Activated naive CD8-positive, alpha-beta T cell treated with anti-CD3 and anti-CD28 coated beads, Interleukin-2, amount 10 ng/mL, durations not matched to agents 7 days and 5 days (primary cell): ENCODE results near the gene LRRC32. TPM values are rescaled to one million over a fixed set of nuclear protein-coding genes. Genes with fewer than 3 reads are reported as not detected.
"Not testable (repeated sequence)": the region's sequence is repeated elsewhere in the genome, so short reads cannot be mapped to it uniquely, and the experiment has no call there.

Experiments used
- ATAC-seq: fragments of 150-1000 bp; cut with Tn5 transposase; one replicate; pipeline ENCODE4 v1.10.0; 2021; ENCODE audit warnings: low read depth, moderate library complexity
- POLR2A ChIA-PET: fragments of 350-600 bp; sonication (Branson Sonifier 250); formaldehyde crosslinking; loops from one replicate; lab custom pipeline; 2021; ENCODE audit warnings: antibody characterized with exemption; lab: Charles Lee
- DNase-seq: peaks from one replicate; pipeline ENCODE4 v3.0.0; 2021
- H3K27ac Mint-ChIP-seq: one replicate; pipeline ENCODE4 v1.8.0; 2022; ENCODE audit warnings: mild to moderate bottlenecking, mixed read lengths
- H3K27me3 Mint-ChIP-seq: one replicate; pipeline ENCODE4 v1.8.0; 2022; ENCODE audit warnings: mild to moderate bottlenecking, moderate library complexity, mixed read lengths
- H3K36me3 Mint-ChIP-seq: one replicate; pipeline ENCODE4 v1.8.0; 2021; ENCODE audit warnings: mild to moderate bottlenecking, mixed read lengths
- H3K4me1 Mint-ChIP-seq: one replicate; pipeline ENCODE4 v1.8.0; 2021; ENCODE audit warnings: mixed read lengths
- H3K4me3 Mint-ChIP-seq: one replicate; pipeline ENCODE4 v1.8.0; 2022; ENCODE audit warnings: mild to moderate bottlenecking, moderate library complexity, mixed read lengths
- H3K9me3 Mint-ChIP-seq: one replicate; pipeline ENCODE4 v1.8.0; 2021; ENCODE audit warnings: mixed read lengths
- total RNA-seq, 2 experiments: library from RNA; stranded (reverse); gene quantifications; one replicate each; pipeline ENCODE4 v1.2.3, GENCODE V29; 2021

LRRC32 gene
- total RNA-seq, 2 experiments from 2014 or later: 0.34 to 0.75 TPM

DNA sequence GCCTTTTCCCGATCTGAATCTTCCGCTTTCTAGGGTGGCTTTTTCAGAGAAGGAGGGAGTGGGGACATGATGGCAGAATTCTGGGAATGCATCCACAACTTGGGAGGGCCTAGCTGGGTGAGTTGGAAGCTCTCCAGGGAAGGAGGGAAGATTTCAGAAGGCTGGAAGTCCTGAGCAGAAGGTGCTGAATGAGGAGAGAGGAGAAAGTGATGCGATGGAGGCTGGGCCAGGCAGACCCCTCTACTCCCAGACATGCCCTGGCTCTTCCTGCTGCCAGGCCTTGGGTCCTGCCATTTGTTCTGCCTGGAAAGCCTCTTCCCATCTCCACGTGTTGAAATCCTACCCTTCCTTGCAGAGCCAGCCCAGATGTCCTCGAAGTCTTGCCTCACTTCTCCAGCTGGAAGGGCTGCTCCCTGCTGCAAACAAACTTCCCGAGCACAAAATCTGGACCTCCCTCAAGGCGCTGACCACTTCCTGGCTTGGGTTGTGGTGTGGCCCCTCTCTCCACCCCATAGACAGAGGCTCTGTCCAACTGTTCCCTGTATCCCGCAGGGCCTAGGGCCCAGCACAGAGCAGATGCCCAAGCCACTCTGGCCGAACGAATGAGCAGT lies 16.8 kb downstream of the LRRC32 start:
- DNase-seq (no peak), ATAC-seq (no peak)
- Mint-ChIP-seq H3K4me1 (peaks cover 5% of the 10 kb centered on the region), H3K27me3 (peaks cover 15% of the 10 kb centered on the region), H3K9me3 (no peaks in the 10 kb centered on the region), H3K4me3 (no peak overlapping the region), H3K27ac (no peak overlapping the region), H3K36me3 (no peaks in the 10 kb centered on the region)
- POLR2A ChIA-PET: no interaction called here

- POLR2A ChIA-PET: no interaction called here
- no peaks in the 10 kb centered on the region for H3K9me3 Mint-ChIP-seq
- no peaks in the 10 kb centered on the region for H3K36me3 Mint-ChIP-seq
- no peak overlapping the region for H3K4me3 Mint-ChIP-seq
- peaks cover 17% of the 10 kb centered on the region for H3K27me3 Mint-ChIP-seq
- H3K4me1 Mint-ChIP-seq: peaks cover 5% of the 10 kb centered on the region
- no peak for DNase-seq
- no peak overlapping the region for H3K27ac Mint-ChIP-seq
- ATAC-seq: no peak
These were observed 17.4 kb downstream of the LRRC32 start for GRCh38 chr11:76653012-76653673.

GRCh38 chr11:76649851-76650372 lies 20.6 kb downstream of the LRRC32 start:
- Mint-ChIP-seq H3K36me3 (no peaks in the 10 kb centered on the region), H3K27ac (no peak overlapping the region), H3K9me3 (peaks cover 14% of the 10 kb centered on the region), H3K4me1 (no peaks in the 10 kb centered on the region), H3K27me3 (peaks cover 25% of the 10 kb centered on the region), H3K4me3 (no peak overlapping the region)
- DNase-seq (no peak), ATAC-seq (no peak)
- POLR2A ChIA-PET: no interaction called here

GRCh38 chr11:76649011-76649410 lies 21.5 kb downstream of the LRRC32 start:
- Mint-ChIP-seq H3K27me3 (peaks cover 33% of the 10 kb centered on the region), H3K36me3 (no peaks in the 10 kb centered on the region), H3K4me1 (no peaks in the 10 kb centered on the region), H3K9me3 (peaks cover 14% of the 10 kb centered on the region), H3K27ac (no peak overlapping the region), H3K4me3 (no peak overlapping the region)
- POLR2A ChIA-PET: no interaction called here
- no peak for DNase-seq
- ATAC-seq: no peak

- ATAC-seq: no peak
- POLR2A ChIA-PET: no interaction called here
- Mint-ChIP-seq H3K9me3 (peaks cover 14% of the 10 kb centered on the region), H3K27me3 (peaks cover 39% of the 10 kb centered on the region), H3K4me3 (no peak overlapping the region), H3K4me1 (no peaks in the 10 kb centered on the region), H3K36me3 (no peaks in the 10 kb centered on the region), H3K27ac (no peak overlapping the region)
- no peak for DNase-seq
These were observed 22.5 kb downstream of the LRRC32 start for GRCh38 chr11:76648061-76648460.

GRCh38 chr11:76646882-76647534 lies 23.5 kb downstream of the LRRC32 start:
- POLR2A ChIA-PET: no interaction called here
- Mint-ChIP-seq H3K4me3 (no peak overlapping the region), H3K27me3 (peaks cover 43% of the 10 kb centered on the region), H3K27ac (no peak overlapping the region), H3K4me1 (peaks cover 2% of the 10 kb centered on the region), H3K9me3 (peaks cover 14% of the 10 kb centered on the region), H3K36me3 (no peaks in the 10 kb centered on the region)
- no peak for ATAC-seq
- DNase-seq: no peak

DNA sequence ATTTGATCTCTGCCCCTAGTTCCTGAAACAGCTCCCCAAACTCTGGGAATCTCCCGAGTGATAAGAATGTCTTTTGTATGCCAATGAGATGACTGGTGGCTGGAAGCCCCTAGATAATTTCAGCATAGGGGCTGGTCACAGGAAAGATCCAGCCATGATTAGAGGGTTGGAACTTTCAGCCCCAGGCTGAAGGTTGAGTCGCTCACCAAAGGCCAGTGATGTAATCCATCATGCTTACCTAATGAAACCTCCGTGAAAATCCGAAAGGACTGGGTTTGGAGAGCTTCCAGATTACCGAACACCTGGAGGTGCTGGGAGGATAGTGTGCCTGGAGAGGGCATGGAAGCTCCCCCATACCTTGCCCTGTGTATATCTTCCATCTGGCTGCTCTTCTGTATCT lies 26.0 kb downstream of the LRRC32 start:
- Mint-ChIP-seq H3K9me3 (peaks cover 14% of the 10 kb centered on the region), H3K4me1 (peaks cover 3% of the 10 kb centered on the region), H3K4me3 (no peak overlapping the region), H3K27me3 (peaks cover 35% of the 10 kb centered on the region), H3K36me3 (no peaks in the 10 kb centered on the region), H3K27ac (no peak overlapping the region)
- POLR2A ChIA-PET: no interaction called here
- no peak for ATAC-seq
- DNase-seq: no peak

DNA sequence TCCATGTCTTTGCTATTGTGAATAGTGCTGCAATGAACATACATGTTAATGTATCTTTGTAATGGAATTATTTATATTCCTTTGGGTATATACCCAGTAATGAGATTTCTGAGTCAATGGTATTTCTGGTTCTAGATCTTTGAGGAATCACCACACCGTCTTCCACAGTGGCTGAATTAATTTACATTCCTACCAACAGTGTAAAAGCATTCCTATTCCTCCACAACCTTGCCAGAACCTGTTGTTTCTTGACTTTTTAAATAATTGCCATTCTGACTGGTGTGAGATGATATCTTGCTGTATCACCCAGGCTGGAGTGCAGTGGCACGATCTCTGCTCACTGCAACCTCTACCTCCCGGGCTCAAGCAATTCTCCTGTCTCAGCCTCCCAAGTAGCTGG lies 26.8 kb downstream of the LRRC32 start:
- peaks cover 34% of the 10 kb centered on the region for H3K27me3 Mint-ChIP-seq
- H3K4me3 Mint-ChIP-seq, DNase-seq, ATAC-seq, H3K4me1 Mint-ChIP-seq, POLR2A ChIA-PET, H3K36me3 Mint-ChIP-seq, H3K27ac Mint-ChIP-seq: not testable (repeated sequence)
- H3K9me3 Mint-ChIP-seq: peaks cover 14% of the 10 kb centered on the region

DNA sequence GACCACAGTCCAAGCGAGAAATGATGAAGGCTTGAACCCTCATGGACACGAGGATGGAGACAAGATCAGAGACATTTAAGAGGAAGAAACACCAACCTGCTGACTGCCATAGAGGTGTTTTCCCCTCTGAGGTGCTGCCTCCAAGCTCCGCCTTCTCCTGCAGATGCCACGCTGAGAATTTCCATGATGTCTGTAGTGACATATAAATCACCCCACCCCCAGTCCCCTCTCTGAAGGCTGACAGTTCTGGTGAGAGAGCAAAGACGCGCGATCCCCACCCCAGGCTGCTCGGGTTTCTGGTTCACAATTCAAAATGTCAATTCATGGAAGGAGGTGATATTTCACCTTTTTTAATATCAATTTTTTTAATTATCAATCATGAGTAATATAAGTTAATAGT lies 28.2 kb downstream of the LRRC32 start:
- POLR2A ChIA-PET: no interaction called here
- Mint-ChIP-seq H3K27me3 (peaks cover 30% of the 10 kb centered on the region), H3K27ac (no peak overlapping the region), H3K9me3 (peaks cover 10% of the 10 kb centered on the region), H3K4me1 (peaks cover 5% of the 10 kb centered on the region), H3K36me3 (no peaks in the 10 kb centered on the region), H3K4me3 (no peak overlapping the region)
- DNase-seq (no peak), ATAC-seq (peak; percentile 33)

GRCh38 chr11:76641905-76642304 lies 28.6 kb downstream of the LRRC32 start:
- no peak overlapping the region for H3K4me3 Mint-ChIP-seq
- ATAC-seq: no peak
- POLR2A ChIA-PET: no interaction called here
- peaks cover 30% of the 10 kb centered on the region for H3K27me3 Mint-ChIP-seq
- peaks cover 6% of the 10 kb centered on the region for H3K9me3 Mint-ChIP-seq
- peaks cover 7% of the 10 kb centered on the region for H3K4me1 Mint-ChIP-seq
- no peak for DNase-seq
- no peaks in the 10 kb centered on the region for H3K36me3 Mint-ChIP-seq
- H3K27ac Mint-ChIP-seq: no peak overlapping the region

DNA sequence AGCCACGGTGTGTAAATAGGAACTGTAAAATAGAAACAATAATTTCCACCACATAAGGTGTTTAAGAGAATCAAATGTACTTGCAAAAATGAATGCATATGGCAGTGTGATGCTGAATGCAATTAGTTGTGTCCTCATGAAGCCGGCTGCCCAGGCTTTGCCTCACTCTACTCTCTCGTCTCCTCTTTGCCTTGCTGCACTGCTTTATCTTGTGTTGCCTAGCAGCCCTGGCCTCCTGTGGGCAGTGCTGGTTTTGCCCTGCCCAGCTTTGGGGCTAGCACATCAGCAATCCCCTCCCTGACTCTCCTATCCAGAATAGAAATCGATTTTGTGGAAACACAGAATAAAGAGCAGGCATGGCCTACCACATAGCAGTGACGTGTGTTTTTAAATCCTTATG lies 30.0 kb downstream of the LRRC32 start:
- H3K4me1 Mint-ChIP-seq: peaks cover 7% of the 10 kb centered on the region
- H3K4me3 Mint-ChIP-seq: no peak overlapping the region
- no peaks in the 10 kb centered on the region for H3K9me3 Mint-ChIP-seq
- POLR2A ChIA-PET: no interaction called here
- H3K27ac Mint-ChIP-seq: no peak overlapping the region
- no peaks in the 10 kb centered on the region for H3K36me3 Mint-ChIP-seq
- peaks cover 29% of the 10 kb centered on the region for H3K27me3 Mint-ChIP-seq
- DNase-seq (no peak), ATAC-seq (no peak)

GRCh38 chr11:76639621-76640020 lies 30.9 kb downstream of the LRRC32 start:
- no peak for ATAC-seq
- no peak for DNase-seq
- H3K27ac Mint-ChIP-seq: no peak overlapping the region
- no peaks in the 10 kb centered on the region for H3K9me3 Mint-ChIP-seq
- POLR2A ChIA-PET: no interaction called here
- no peak overlapping the region for H3K4me3 Mint-ChIP-seq
- H3K27me3 Mint-ChIP-seq: peaks cover 33% of the 10 kb centered on the region
- no peaks in the 10 kb centered on the region for H3K36me3 Mint-ChIP-seq
- H3K4me1 Mint-ChIP-seq: peaks cover 7% of the 10 kb centered on the region

- Mint-ChIP-seq H3K27ac (no peak overlapping the region), H3K36me3 (no peaks in the 10 kb centered on the region), H3K4me3 (no peak overlapping the region), H3K27me3 (peaks cover 30% of the 10 kb centered on the region), H3K4me1 (peaks cover 7% of the 10 kb centered on the region), H3K9me3 (no peaks in the 10 kb centered on the region)
- no peak for ATAC-seq
- no peak for DNase-seq
- POLR2A ChIA-PET: no interaction called here
These were observed 32.0 kb downstream of the LRRC32 start for GRCh38 chr11:76638270-76639197.
